Tibial artery (tissue), 4 donors: ENCODE results near the gene VWA3A.

Experiments
- DNase-seq, 2 donors: peaks; one replicate each; pipeline ENCODE4 v3.0.0-alpha.2; 2019
- H3K27ac ChIP-seq, 2 donors: fragments of 200-600 bp; sonication (generic) in 1 of 2; 1 replicate in 1 of 2; 2 replicates in 1 of 2; pipeline ENCODE4 v1.5.1; 2018 to 2019; ENCODE audit warnings: mild to moderate bottlenecking in 1 of 2
- H3K27me3 ChIP-seq, 2 donors: fragments of 200-600 bp; sonication (generic) in 1 of 2; one replicate each; pipeline versions ENCODE4 v1.5.1 to v1.6.0; 2016 to 2019
- H3K36me3 ChIP-seq, 3 donors: fragments of 200-600 bp; sonication (generic) in 2 of 3; one replicate each; pipeline ENCODE4 v1.5.1; 2016 to 2019; ENCODE audit warnings: mild to moderate bottlenecking in 2 of 3
- H3K4me1 ChIP-seq, 4 donors: fragments of 200-600 bp; sonication (generic) in 2 of 4; 1 replicate in 3 of 4; 2 replicates in 1 of 4; pipeline ENCODE4 v1.5.1; 2016 to 2019
- H3K4me3 ChIP-seq, 2 donors: fragments of 200-600 bp; sonication (generic) in 1 of 2; 1 replicate in 1 of 2; 2 replicates in 1 of 2; pipeline ENCODE4 v1.5.1; 2018 to 2019; ENCODE audit warnings: mild to moderate bottlenecking in 2 of 2
- H3K9me3 ChIP-seq, 3 donors: fragments of 200-600 bp; sonication (generic) in 1 of 3; one replicate each; pipeline ENCODE4 v1.5.1; 2016 to 2019
- CTCF ChIP-seq, 2 experiments: fragments of 200-600 bp in 1 of 2; fragments of 450-650 bp in 1 of 2; IDR thresholded peaks; one replicate each; pipeline ENCODE4 v1.5.1; 2017 to 2019; ENCODE audit warnings: antibody characterized with exemption in 2 of 2, mild to moderate bottlenecking in 1 of 2, moderate library complexity in 1 of 2
- intact Hi-C: fragments of 100-400 bp; cut with DNase I; formaldehyde crosslinking; loops from one replicate; pipeline ENCODE4 v1.15.0; 2023; ENCODE audit warnings: low total_unique reads

VWA3A gene

GRCh38 chr16:22174642-22175041, 82.3 kb downstream of the VWA3A start:
- DNase-seq, result no peak
- no peaks in the 10 kb centered on the region for H3K9me3 ChIP-seq
- H3K4me1 ChIP-seq, result no peaks in the 10 kb centered on the region
- no peaks in the 10 kb centered on the region for H3K27me3 ChIP-seq
- H3K27ac ChIP-seq, result no peak overlapping the region
- H3K36me3 ChIP-seq, result no peaks in the 10 kb centered on the region
- intact Hi-C loops, result no loop called here
- no peak for TF ChIP-seq CTCF (IDR thresholded peaks at IDR 0.05)
- no peak overlapping the region for H3K4me3 ChIP-seq

- Histone ChIP-seq H3K4me3 (no peak overlapping the region), H3K27ac (no peak overlapping the region), H3K9me3 (no peaks in the 10 kb centered on the region), H3K36me3 (no peaks in the 10 kb centered on the region), H3K4me1 (no peaks in the 10 kb centered on the region), H3K27me3 (no peaks in the 10 kb centered on the region)
- intact Hi-C loops, result no loop called here
- no peak for DNase-seq
- no peak for TF ChIP-seq CTCF (IDR thresholded peaks at IDR 0.05)
Measured at GRCh38 chr16:22177968-22178930, 85.9 kb downstream of the VWA3A start.

- no peaks in the 10 kb centered on the region for H3K27me3 ChIP-seq
- intact Hi-C loops, result loop anchor here (10.0 kb wide), 1 partner anchor 107 kb away; no protein-coding TSS in a partner anchor
- H3K4me3 ChIP-seq, result no peak overlapping the region
- no peaks in the 10 kb centered on the region for H3K4me1 ChIP-seq
- H3K9me3 ChIP-seq, result no peaks in the 10 kb centered on the region
- TF ChIP-seq CTCF (IDR thresholded peaks at IDR 0.05), result no peak
- no peaks in the 10 kb centered on the region for H3K36me3 ChIP-seq
- H3K27ac ChIP-seq, result no peak overlapping the region
- DNase-seq, result no peak
Measured at GRCh38 chr16:22181426-22181825, 89.1 kb downstream of the VWA3A start.

GRCh38 chr16:22181843-22182242, 89.5 kb downstream of the VWA3A start:
- no peaks in the 10 kb centered on the region for H3K9me3 ChIP-seq
- H3K27me3 ChIP-seq, result no peaks in the 10 kb centered on the region
- intact Hi-C loops, result loop anchor here (10.0 kb wide), 1 partner anchor 107 kb away; no protein-coding TSS in a partner anchor
- TF ChIP-seq CTCF (IDR thresholded peaks at IDR 0.05), result no peak
- DNase-seq, result no peak
- no peaks in the 10 kb centered on the region for H3K4me1 ChIP-seq
- H3K4me3 ChIP-seq, result no peak overlapping the region
- no peaks in the 10 kb centered on the region for H3K36me3 ChIP-seq
- H3K27ac ChIP-seq, result no peak overlapping the region

GRCh38 chr16:22183335-22183734, 91.0 kb downstream of the VWA3A start:
- no peak for TF ChIP-seq CTCF (IDR thresholded peaks at IDR 0.05)
- Histone ChIP-seq H3K36me3 (no peaks in the 10 kb centered on the region), H3K9me3 (no peaks in the 10 kb centered on the region), H3K27ac (no peak overlapping the region), H3K4me1 (peaks cover 0 to under 1% (median 0%) of the 10 kb centered on the region in 4 donors), H3K4me3 (no peak overlapping the region), H3K27me3 (no peaks in the 10 kb centered on the region)
- no peak for DNase-seq
- intact Hi-C loops, result loop anchor here (10.0 kb wide), 1 partner anchor 109 kb away; no protein-coding TSS in a partner anchor
